ENCODE results near the gene IFT74.

Gene IFT74

DNA sequence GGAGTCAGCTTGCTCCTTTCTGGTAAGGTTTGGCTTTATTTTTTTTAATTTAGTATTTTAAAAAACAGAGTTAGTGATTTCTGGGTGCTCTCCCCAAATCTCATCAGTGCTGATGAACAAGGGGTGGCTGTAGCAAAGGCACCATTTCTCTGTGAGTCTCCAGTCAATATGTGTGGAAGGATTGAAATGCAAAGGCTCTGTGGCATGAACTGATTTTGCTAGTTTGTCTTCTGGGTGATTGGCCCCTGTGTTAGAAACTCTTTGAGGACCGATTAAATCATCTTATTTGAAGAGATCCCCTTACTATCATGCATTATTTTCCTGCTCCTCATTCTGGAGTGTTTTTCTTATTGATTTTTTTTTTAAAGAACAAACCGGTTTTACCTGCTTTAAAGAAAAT lies 153.4 kb downstream of the IFT74 start:
- DNase-seq (ENCODE audit: low read depth in 1 of 2, low spot score in 1 of 2) = no peak
- Histone ChIP-seq H3K27me3 (ENCODE audit: insufficient read depth, poor library complexity, severe bottlenecking) (no peaks in the 10 kb centered on the region), H3K27ac (replicated peaks) (no peak overlapping the region), H3K4me3 (replicated peaks; ENCODE audit: insufficient read depth, low read length) (no peak overlapping the region)
- no peak for TF ChIP-seq SPI1 (IDR thresholded peaks at IDR 0.05; ENCODE audit: borderline replicate concordance, low read depth)

DNA sequence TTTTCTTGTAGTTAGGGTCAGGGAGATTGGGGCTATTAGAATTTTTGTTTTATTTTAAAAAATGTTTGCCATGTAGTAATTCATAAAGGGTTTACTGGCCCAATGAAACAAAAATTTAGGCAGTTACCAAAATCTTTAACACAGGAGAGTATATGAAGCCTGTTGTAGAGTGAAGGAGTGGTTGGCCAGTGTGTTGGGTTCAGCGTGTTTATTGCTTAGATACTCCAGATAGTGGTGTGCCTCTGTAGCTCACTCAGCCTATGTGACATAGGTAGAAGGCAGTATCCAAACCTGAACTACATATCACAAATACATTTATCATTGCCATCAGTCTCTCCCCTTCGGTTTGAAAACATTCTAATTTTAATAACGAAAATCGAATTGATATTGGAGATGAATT lies 154.0 kb downstream of the IFT74 start:
- no peak overlapping the region for H3K4me3 ChIP-seq (replicated peaks; ENCODE audit: insufficient read depth, low read length)
- no peak for DNase-seq (ENCODE audit: low read depth in 1 of 2, low spot score in 1 of 2)
- no peak overlapping the region for H3K27ac ChIP-seq (replicated peaks)
- TF ChIP-seq POLR2AphosphoS5 (IDR thresholded peaks at IDR 0.05; ENCODE audit: low read depth) (no peak), GABPA (IDR thresholded peaks at IDR 0.05; ENCODE audit: low read depth) (no peak), SPI1 (IDR thresholded peaks at IDR 0.05; ENCODE audit: borderline replicate concordance, low read depth) (no peak)
- TF ChIP-seq, protein P1, sequence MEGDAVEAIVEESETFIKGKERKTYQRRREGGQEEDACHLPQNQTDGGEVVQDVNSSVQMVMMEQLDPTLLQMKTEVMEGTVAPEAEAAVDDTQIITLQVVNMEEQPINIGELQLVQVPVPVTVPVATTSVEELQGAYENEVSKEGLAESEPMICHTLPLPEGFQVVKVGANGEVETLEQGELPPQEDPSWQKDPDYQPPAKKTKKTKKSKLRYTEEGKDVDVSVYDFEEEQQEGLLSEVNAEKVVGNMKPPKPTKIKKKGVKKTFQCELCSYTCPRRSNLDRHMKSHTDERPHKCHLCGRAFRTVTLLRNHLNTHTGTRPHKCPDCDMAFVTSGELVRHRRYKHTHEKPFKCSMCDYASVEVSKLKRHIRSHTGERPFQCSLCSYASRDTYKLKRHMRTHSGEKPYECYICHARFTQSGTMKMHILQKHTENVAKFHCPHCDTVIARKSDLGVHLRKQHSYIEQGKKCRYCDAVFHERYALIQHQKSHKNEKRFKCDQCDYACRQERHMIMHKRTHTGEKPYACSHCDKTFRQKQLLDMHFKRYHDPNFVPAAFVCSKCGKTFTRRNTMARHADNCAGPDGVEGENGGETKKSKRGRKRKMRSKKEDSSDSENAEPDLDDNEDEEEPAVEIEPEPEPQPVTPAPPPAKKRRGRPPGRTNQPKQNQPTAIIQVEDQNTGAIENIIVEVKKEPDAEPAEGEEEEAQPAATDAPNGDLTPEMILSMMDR (IDR thresholded peaks at IDR 0.05; ENCODE audit: insufficient read depth, low read length) = no peak
- TF ChIP-seq, protein P2, sequence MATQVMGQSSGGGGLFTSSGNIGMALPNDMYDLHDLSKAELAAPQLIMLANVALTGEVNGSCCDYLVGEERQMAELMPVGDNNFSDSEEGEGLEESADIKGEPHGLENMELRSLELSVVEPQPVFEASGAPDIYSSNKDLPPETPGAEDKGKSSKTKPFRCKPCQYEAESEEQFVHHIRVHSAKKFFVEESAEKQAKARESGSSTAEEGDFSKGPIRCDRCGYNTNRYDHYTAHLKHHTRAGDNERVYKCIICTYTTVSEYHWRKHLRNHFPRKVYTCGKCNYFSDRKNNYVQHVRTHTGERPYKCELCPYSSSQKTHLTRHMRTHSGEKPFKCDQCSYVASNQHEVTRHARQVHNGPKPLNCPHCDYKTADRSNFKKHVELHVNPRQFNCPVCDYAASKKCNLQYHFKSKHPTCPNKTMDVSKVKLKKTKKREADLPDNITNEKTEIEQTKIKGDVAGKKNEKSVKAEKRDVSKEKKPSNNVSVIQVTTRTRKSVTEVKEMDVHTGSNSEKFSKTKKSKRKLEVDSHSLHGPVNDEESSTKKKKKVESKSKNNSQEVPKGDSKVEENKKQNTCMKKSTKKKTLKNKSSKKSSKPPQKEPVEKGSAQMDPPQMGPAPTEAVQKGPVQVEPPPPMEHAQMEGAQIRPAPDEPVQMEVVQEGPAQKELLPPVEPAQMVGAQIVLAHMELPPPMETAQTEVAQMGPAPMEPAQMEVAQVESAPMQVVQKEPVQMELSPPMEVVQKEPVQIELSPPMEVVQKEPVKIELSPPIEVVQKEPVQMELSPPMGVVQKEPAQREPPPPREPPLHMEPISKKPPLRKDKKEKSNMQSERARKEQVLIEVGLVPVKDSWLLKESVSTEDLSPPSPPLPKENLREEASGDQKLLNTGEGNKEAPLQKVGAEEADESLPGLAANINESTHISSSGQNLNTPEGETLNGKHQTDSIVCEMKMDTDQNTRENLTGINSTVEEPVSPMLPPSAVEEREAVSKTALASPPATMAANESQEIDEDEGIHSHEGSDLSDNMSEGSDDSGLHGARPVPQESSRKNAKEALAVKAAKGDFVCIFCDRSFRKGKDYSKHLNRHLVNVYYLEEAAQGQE (IDR thresholded peaks at IDR 0.05; ENCODE audit: insufficient replicate concordance, low read depth) = no peak
- no peaks in the 10 kb centered on the region for H3K27me3 ChIP-seq (ENCODE audit: insufficient read depth, poor library complexity, severe bottlenecking)

DNA sequence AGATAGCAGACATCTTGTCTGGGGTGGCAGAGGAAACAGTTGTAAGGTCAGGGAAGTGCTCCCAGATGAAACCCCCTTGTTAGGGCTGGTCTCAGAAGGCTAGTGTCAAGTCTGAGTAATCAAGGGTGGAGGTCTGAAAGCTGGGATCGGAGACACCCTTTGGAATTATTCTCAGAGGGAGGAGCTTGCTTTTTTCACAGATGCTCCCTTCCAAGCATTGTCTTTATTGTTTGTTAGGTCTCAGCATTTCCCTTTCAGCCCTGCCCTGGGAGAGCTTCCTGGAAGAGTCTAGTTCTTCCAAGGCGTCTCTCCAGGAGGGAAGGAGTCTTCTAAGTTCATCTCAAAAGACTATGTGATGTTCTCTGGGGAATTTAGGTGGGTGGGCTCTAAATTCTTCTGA lies 156.0 kb downstream of the IFT74 start:
- TF ChIP-seq SPI1 (IDR thresholded peaks at IDR 0.05; ENCODE audit: borderline replicate concordance, low read depth) = no peak
- no peak for TF ChIP-seq GABPA (IDR thresholded peaks at IDR 0.05; ENCODE audit: low read depth)
- TF ChIP-seq, protein P2 (IDR thresholded peaks at IDR 0.05; ENCODE audit: insufficient replicate concordance, low read depth) = no peak
- no peak for TF ChIP-seq POLR2AphosphoS5 (IDR thresholded peaks at IDR 0.05; ENCODE audit: low read depth)
- TF ChIP-seq, protein P1 (IDR thresholded peaks at IDR 0.05; ENCODE audit: insufficient read depth, low read length) = no peak
- Histone ChIP-seq H3K27ac (replicated peaks) (no peak overlapping the region), H3K4me3 (replicated peaks; ENCODE audit: insufficient read depth, low read length) (no peak overlapping the region), H3K27me3 (ENCODE audit: insufficient read depth, poor library complexity, severe bottlenecking) (no peaks in the 10 kb centered on the region)
- no peak for DNase-seq (ENCODE audit: low read depth in 1 of 2, low spot score in 1 of 2)

Data from HL-60 (cell line).